ENCODE measurements around the gene CPM.

The CPM gene

DNA sequence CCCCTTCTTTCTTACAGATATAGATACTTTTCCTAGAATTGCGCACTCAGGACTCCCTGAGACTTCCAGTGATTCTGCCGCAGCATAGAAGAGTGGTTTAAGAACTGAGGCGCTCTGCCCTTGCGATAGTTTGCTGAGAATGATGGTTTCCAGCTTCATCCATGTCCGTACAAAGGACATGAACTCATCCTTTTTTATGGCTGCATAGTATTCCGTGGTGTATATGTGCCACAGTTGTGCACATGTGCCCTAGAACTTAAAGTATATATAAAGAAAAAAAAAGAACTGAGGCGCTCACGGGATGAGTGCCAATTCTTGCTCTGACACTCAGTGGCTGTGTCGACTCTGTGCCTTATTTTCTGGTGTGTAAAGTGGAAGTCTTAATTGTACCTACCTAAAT, 1.4 kb upstream of the CPM start:
- Mint-ChIP-seq H3K4me3 (no peak overlapping the region), H3K9me3 (no peaks in the 10 kb centered on the region), H3K4me1 (peaks cover 15% of the 10 kb centered on the region), H3K27ac (no peak overlapping the region), H3K27me3 (peaks cover 38% of the 10 kb centered on the region)
- ATAC-seq (no peak), DNase-seq (no peak)

DNA sequence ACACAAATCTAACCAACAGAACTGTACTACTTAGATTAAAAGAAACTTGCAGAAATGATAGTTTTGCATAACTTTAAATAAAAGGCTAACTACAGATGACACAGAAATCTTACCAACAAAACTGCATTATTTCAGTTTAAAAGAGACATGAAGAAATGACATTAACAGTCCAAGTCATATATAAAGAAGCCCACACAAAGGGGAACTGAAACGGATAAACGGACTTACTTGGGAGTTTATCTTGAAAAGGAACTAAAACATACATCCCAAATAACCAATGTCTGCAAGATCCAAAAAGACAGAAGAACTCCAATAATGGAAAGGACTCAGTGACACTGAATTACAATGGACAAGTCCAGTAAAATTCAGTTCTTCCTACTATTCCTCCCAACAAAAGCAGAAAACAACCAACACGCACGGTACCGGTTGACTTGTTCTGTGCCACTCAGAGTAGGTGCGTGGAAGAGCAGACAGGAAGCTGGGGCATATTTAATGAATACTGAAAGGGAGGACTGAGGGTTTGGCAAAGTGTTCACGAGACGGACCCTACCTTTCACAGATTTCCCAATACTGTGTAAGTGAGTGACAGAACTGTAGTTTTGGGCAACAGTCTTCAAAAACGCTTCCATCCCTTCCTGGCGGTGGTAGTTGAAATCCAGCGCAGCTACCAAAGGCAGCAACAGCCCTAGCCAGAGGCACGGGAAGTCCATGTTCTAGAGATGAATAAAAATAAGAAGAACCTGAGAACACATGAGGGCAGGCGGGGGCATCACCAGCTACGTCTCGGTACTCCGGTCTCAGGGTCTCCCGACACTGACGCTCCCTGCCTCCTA, 627 bp downstream of the CPM start:
- Mint-ChIP-seq H3K4me1 (peaks cover 15% of the 10 kb centered on the region), H3K9me3 (no peaks in the 10 kb centered on the region), H3K27ac (no peak overlapping the region), H3K4me3 (peak overlapping the region; percentile 82 to 86), H3K27me3 (peaks cover 33% of the 10 kb centered on the region)
- DNase-seq (no peak), ATAC-seq (peak; percentile 64)

DNA sequence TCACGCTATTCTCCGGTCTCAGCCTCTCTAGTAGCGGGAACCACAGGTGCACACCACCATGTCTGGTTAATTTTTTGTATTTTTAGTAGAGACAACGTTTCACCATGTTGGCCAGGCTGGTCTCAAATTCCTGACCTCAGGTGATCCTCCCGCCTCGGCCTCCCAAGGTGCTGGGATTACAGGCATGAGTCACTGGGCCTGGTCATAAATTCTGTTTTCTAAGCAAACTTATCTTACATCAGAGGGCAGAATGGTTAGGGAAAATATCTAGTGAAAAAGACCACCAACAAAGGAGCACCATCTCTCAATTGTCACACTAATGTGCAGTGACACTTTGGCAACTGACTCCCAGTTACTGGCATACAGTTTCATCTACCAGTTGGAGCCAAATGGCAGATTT, 2.8 kb downstream of the CPM start:
- H3K27me3 Mint-ChIP-seq, result peaks cover 11% of the 10 kb centered on the region
- H3K4me1 Mint-ChIP-seq, result peaks cover 8% of the 10 kb centered on the region
- H3K9me3 Mint-ChIP-seq, result no peaks in the 10 kb centered on the region
- no peak overlapping the region for H3K4me3 Mint-ChIP-seq
- ATAC-seq (no peak), DNase-seq (no peak)
- no peak overlapping the region for H3K27ac Mint-ChIP-seq

DNA sequence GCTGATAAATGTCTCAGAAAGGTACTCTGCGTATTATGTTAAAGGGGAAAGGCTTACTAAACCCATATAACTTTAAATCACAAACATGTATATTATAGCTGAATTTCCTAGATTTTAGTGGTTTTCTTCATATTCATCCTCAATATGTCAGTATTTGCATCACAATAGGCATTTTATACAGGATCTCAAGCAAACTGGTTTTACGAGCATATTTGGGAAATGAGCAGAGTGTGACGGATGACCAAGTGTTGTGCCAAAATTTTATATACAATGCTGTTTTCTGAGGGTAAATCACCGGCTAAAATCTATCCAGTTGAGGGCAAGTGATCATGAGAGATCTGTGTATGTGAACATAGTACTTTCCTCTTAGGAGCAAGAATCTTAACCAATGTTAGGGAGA, 8.4 kb downstream of the CPM start:
- H3K4me3 Mint-ChIP-seq, result no peak overlapping the region
- no peaks in the 10 kb centered on the region for H3K9me3 Mint-ChIP-seq

DNA sequence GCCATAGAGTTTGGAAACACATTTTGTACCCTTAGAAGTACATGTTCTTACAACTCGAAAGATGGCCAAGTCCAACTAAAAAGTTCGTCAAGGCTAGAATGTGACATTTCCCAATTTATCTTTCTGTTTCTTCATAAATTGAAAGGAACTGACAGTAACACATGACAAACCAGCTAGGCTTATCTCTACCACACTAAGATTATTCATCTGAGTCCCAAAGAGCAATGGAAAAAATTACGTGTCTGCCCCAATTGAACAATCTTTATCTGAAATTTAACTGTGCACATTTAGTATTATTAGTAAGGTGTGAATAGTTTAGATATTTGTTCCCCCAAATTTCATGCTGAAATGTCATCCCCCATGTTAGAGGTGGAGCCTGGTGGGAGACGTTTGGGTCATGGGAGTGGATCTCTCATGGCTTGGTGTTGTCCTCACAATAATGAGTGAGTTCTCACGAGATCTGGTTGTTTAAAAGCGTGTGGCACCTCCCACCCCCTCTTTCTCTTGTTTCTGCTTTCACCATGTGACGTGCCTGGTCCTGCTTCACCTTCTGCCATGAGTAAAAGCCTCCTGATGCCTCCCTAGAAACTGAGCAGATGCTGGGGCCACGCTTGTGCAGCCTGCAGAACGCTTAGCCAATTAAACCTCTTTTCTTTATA, 13.3 kb downstream of the CPM start:
- Mint-ChIP-seq H3K4me3 (no peak overlapping the region), H3K4me1 (peaks cover 9% of the 10 kb centered on the region), H3K27ac (no peak overlapping the region), H3K9me3 (no peaks in the 10 kb centered on the region), H3K27me3 (no peaks in the 10 kb centered on the region)
- no peak for ATAC-seq
- no peak for DNase-seq

More for the DNA sequence above, 8.4 kb downstream of the CPM start:
- Mint-ChIP-seq H3K27ac (no peak overlapping the region), H3K4me1 (no peaks in the 10 kb centered on the region), H3K27me3 (no peaks in the 10 kb centered on the region)
- no peak for ATAC-seq
- DNase-seq, result no peak

DNA sequence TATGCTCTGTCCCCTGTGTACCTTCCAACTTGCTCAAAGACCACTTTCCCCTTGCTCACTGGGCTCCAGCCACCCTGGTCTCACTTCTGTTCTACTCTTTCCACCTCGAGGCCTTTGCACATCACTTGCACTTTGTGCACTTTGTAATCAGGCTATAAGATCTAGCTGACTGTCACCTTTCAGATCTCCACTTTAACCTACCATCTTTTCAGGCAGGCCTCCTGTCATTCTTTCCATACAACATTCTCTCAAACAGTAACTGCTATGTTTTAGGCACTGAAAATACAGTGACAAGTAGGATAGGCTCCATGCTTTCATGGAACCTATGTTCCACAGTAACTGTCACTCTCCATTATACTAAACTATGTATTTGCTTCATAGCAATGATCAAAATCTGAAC, 14.0 kb downstream of the CPM start:
- H3K27ac Mint-ChIP-seq, result no peak overlapping the region
- no peaks in the 10 kb centered on the region for H3K9me3 Mint-ChIP-seq
- ATAC-seq (no peak), DNase-seq (no peak)
- no peak overlapping the region for H3K4me3 Mint-ChIP-seq
- no peaks in the 10 kb centered on the region for H3K27me3 Mint-ChIP-seq
- peaks cover 12% of the 10 kb centered on the region for H3K4me1 Mint-ChIP-seq

DNA sequence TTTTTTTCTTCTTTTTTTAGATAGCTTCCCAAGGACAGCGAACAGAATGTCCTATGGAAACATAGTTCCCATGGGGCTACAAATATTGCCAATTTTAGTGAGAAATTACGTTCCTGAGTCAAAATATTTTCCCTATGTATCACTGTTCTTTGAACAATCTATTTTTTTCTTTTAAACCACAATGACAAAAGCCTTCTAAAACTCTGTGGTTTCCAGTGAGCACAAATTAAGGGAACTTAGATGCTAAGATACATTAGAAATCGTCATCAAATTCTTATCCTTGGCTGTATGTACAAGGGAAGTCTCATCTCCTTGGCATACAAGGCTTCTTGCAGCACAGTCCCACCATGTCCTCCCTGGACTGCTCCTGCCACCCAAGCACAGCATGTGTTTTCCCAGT, 17.9 kb downstream of the CPM start:
- no peak for DNase-seq
- H3K4me1 Mint-ChIP-seq, result peaks cover 12% of the 10 kb centered on the region
- no peaks in the 10 kb centered on the region for H3K9me3 Mint-ChIP-seq
- H3K27me3 Mint-ChIP-seq, result no peaks in the 10 kb centered on the region
- H3K27ac Mint-ChIP-seq, result no peak overlapping the region
- ATAC-seq, result peak; percentile 39
- no peak overlapping the region for H3K4me3 Mint-ChIP-seq

DNA sequence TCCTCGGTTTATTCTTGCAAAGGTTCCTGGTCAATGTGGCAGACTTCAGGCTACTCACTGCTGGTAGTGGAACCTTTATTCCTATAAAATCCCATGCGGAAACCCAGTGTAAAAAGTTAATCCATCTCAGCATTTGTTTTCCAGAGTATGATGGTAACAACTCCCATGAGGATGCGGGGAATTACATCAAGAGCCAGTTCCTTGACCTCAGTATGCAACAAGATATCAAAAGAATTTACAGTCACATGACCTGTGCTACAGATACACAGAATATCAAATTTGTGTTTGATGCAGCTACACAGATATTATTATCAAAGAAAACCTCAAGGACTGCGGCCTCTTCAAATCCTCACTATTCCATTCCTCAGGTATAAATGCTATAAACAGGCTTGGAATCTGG, 19.3 kb downstream of the CPM start:
- Mint-ChIP-seq H3K4me3 (no peak overlapping the region), H3K27ac (no peak overlapping the region), H3K9me3 (no peaks in the 10 kb centered on the region), H3K27me3 (no peaks in the 10 kb centered on the region), H3K4me1 (peaks cover 12% of the 10 kb centered on the region)
- no peak for ATAC-seq
- DNase-seq, result no peak

DNA sequence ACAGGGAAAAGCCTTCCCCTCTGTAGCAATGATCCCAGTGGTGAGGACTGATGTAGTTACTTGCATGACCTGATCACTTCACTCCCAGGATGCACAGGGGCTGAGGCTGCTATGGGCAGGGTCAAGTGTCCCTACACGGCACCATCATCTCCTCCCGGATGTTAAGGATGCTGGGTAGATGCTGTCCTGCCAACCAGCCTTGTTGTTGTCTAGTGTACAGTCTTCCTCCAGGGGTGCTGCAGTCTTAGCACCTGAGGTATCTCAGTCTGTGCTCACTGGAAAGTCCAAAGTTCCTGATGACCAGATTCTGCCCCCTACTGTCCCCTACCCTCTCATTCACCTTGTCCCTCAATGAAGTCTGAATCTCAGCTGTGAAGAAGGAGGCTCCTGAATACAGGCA, 20.1 kb downstream of the CPM start:
- DNase-seq, result no peak
- Mint-ChIP-seq H3K9me3 (no peaks in the 10 kb centered on the region), H3K4me1 (peaks cover 12% of the 10 kb centered on the region), H3K4me3 (no peak overlapping the region), H3K27me3 (no peaks in the 10 kb centered on the region), H3K27ac (no peak overlapping the region)
- no peak for ATAC-seq

DNA sequence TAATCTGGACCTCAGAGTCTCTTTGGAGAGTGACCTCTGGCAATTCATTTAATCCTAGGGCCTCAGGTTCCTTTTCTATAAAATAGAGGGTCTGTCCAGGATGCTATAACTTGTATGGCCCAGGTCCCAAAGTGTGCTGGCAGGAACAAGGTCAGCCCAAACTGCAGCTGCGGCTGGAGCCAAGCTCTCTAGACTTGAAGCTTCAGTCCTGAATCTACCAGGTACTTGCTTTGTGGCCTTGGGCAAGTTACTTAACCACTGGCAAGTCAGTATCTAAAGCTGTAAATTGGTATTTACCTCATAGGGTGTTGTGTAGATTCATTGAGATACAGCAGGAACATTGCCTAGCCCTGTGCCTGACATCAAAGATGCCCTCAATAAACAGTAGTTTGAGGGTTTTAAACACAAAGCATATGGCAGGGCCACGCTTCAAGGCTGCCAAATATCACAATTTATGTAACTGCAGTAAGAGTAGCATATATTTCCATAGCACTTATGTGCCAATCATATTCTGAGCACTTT, 21.7 kb downstream of the CPM start:
- H3K9me3 Mint-ChIP-seq, result no peaks in the 10 kb centered on the region
- no peak for ATAC-seq
- peaks cover 12% of the 10 kb centered on the region for H3K4me1 Mint-ChIP-seq
- no peak overlapping the region for H3K4me3 Mint-ChIP-seq
- H3K27me3 Mint-ChIP-seq, result no peaks in the 10 kb centered on the region
- H3K27ac Mint-ChIP-seq, result no peak overlapping the region
- DNase-seq, result no peak

DNA sequence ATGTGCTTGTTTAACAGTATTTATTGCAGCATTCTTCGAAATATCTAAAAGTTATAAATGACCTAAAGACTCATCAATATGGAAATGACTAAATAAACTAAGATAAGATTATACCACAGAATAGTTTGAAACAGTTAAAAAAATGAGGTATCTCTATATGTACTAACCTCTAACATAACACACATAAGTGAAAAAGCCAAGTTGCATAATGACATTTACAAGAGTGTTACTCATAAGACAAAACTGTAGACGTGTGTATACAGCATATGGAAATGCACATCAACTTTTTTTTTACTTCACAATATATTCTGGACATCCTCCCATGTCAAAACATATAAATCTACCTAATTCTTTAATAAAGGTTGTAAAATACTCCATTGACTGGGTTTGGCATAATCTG, 22.8 kb downstream of the CPM start:
- DNase-seq (no peak), ATAC-seq (no peak)
- peaks cover 7% of the 10 kb centered on the region for H3K4me1 Mint-ChIP-seq
- no peak overlapping the region for H3K27ac Mint-ChIP-seq
- no peaks in the 10 kb centered on the region for H3K9me3 Mint-ChIP-seq
- H3K4me3 Mint-ChIP-seq, result no peak overlapping the region
- no peaks in the 10 kb centered on the region for H3K27me3 Mint-ChIP-seq

DNA sequence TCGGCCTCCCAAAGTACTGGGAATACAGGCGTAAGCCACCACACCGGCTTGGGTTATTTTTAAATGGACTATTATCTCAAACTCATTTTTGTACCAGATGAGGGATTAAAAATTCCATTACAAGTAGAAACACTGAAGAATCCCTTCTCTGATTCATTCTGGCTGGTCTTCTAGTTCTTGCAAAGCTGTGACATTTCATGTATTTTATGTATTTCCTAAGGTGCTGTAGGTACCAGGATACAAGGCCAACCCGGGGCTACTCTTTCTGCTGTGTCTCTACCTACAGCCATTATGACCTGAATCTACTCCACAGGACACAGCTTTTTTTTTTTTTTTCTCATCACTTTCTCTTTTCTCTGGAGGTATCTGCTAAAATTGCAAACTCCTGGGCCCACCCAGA, 24.9 kb downstream of the CPM start:
- H3K4me1 Mint-ChIP-seq, result no peaks in the 10 kb centered on the region
- ATAC-seq (no peak), DNase-seq (no peak)
- no peaks in the 10 kb centered on the region for H3K27me3 Mint-ChIP-seq
- H3K4me3 Mint-ChIP-seq, result no peak overlapping the region
- no peak overlapping the region for H3K27ac Mint-ChIP-seq
- no peaks in the 10 kb centered on the region for H3K9me3 Mint-ChIP-seq

DNA sequence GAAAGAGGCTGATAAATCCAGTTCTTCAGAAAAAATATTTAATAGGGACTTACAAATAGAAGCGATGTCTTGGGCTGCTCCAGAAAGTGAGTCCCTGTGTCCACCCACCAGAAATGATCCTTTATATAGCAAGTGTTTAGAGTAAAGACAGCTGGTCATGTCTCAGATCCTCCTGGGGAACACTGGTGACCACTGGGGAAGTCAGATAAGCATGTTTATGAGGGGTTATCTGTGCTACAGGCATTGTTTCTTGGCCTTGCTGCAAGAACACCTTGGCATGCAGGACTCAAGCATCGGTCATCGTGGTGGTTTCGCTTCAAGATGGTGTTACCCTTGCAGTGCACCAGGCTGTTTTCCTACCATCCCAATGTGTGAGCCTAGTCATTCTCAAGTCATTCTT, 27.2 kb downstream of the CPM start:
- ATAC-seq, result no peak
- H3K4me3 Mint-ChIP-seq, result no peak overlapping the region
- no peaks in the 10 kb centered on the region for H3K4me1 Mint-ChIP-seq
- peaks cover 7% of the 10 kb centered on the region for H3K27me3 Mint-ChIP-seq
- no peak for DNase-seq
- no peaks in the 10 kb centered on the region for H3K9me3 Mint-ChIP-seq
- no peak overlapping the region for H3K27ac Mint-ChIP-seq

DNA sequence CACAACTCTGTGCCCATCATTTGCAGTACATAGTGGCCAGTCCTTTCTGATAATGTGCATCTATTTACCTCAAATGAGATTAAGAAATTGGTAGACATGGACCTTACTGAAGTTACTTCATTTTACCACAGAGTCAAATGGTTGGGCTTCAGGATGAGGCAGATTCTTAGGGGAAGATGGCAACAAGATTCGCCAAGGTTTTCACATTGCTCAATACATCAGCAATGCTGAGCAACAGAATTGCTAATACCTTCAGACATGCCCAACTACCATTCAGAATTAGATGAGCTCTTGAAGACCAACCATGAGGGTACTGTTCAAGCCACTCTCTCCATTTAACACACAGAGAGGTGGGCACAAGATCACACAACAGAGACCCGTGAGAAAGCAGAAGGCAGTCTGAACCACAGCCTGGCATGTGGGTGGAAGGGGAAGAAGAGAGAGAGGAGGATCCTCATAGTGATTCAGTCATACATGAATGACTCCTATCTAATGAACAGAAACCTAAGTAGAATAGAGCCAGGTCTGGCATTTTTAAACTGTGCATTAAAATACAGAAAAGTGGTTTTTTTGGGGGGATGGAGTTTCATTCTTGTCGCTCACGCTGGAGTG, 28.5 kb downstream of the CPM start:
- Mint-ChIP-seq H3K4me3 (no peak overlapping the region), H3K27ac (no peak overlapping the region)

DNA sequence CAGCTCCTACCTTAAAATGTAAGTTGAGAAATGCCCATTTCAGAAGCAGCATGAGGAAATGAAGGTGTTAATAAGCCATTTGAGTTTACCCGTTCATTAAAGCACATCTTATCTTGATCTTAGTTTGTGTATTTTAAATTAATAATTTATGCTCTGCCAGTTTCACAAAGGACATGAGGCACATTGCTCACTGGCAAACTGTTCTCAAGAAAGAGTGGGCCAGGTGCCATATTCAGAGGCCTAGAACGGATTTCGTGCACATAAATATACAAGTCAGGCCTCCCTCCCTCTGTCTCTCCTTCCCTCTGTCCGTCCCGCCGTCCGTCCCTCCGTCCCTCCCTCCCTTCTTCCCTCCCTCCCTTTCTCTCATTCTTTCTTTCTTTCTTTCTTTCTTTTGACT, 29.5 kb downstream of the CPM start:
- Mint-ChIP-seq H3K9me3 (no peaks in the 10 kb centered on the region), H3K27me3 (peaks cover 7% of the 10 kb centered on the region), H3K4me3 (no peak overlapping the region), H3K27ac (no peak overlapping the region), H3K4me1 (no peaks in the 10 kb centered on the region)
- ATAC-seq (no peak), DNase-seq (no peak)

More for the DNA sequence above, 28.5 kb downstream of the CPM start:
- DNase-seq, result no peak
- H3K9me3 Mint-ChIP-seq, result no peaks in the 10 kb centered on the region
- H3K27me3 Mint-ChIP-seq, result peaks cover 7% of the 10 kb centered on the region
- ATAC-seq, result no peak
- no peaks in the 10 kb centered on the region for H3K4me1 Mint-ChIP-seq

DNA sequence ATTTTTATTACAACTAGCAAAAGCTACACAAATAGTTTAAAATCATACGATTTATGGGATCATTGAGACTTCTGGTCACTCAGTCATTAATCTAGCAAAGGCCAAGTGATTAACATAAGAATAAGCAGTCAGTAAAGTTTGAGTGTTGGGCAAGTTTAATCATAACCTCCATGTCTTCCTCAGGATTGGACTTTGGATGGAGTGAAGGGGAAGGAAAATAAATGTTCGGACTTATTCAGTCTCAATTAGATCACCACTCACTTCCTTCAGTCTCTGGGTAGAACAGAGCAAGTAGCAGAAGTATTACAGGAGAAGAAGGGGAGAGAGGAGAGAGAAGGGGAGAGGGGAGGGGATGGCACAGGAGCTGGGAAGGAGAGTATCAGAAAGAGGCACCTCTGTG, 31.4 kb downstream of the CPM start:
- H3K9me3 Mint-ChIP-seq, result no peaks in the 10 kb centered on the region
- ATAC-seq (no peak), DNase-seq (no peak)
- peaks cover 7% of the 10 kb centered on the region for H3K27me3 Mint-ChIP-seq
- H3K27ac Mint-ChIP-seq, result no peak overlapping the region
- H3K4me1 Mint-ChIP-seq, result no peaks in the 10 kb centered on the region
- H3K4me3 Mint-ChIP-seq, result no peak overlapping the region
